BLaER1 (cell line): ENCODE measurements around the gene SYNPO2L.
"Not testable (repeated sequence)": the region's sequence is repeated elsewhere in the genome, so short reads cannot be mapped to it uniquely, and the experiment has no call there.

ENCODE experiments used
- H3K27ac ChIP-seq: shearing (Covaris generic); formaldehyde crosslinking; 2 replicates; pipeline ENCODE4 v1.8.1; 2022
- H3K27me3 ChIP-seq: shearing (Covaris generic); formaldehyde crosslinking; 2 replicates; pipeline ENCODE4 v1.8.1; 2022
- H3K36me3 ChIP-seq: shearing (Covaris generic); formaldehyde crosslinking; 2 replicates; pipeline ENCODE4 v1.8.1; 2022
- H3K4me1 ChIP-seq: shearing (Covaris generic); formaldehyde crosslinking; 2 replicates; pipeline ENCODE4 v1.8.1; 2022
- H3K4me2 ChIP-seq: shearing (Covaris generic); formaldehyde crosslinking; 2 replicates; pipeline ENCODE4 v1.8.1; 2022
- H3K4me3 ChIP-seq: shearing (Covaris generic); formaldehyde crosslinking; 2 replicates; pipeline ENCODE4 v1.8.1; 2022
- H3K9ac ChIP-seq: shearing (Covaris generic); formaldehyde crosslinking; 2 replicates; pipeline ENCODE4 v1.8.1; 2022
- H3K9me3 ChIP-seq: shearing (Covaris generic); formaldehyde crosslinking; 2 replicates; pipeline ENCODE4 v1.8.1; 2022
- H4K20me1 ChIP-seq: shearing (Covaris generic); formaldehyde crosslinking; 2 replicates; pipeline ENCODE4 v1.8.1; 2022
- Cebpa-rat ChIP-seq: shearing (Covaris generic); IDR thresholded peaks from 2 replicates; pipeline ENCODE4 v1.8.1; 2022

The SYNPO2L gene

GRCh38 chr10:73663621-73664020 lies 7.8 kb upstream of the SYNPO2L start:
- not testable (repeated sequence) for H3K9me3 ChIP-seq, H4K20me1 ChIP-seq, H3K9ac ChIP-seq, H3K27ac ChIP-seq, H3K36me3 ChIP-seq, H3K27me3 ChIP-seq, H3K4me3 ChIP-seq, H3K4me2 ChIP-seq
- peaks cover 21% of the 10 kb centered on the region for H3K4me1 ChIP-seq

GRCh38 chr10:73662705-73663104 lies 6.9 kb upstream of the SYNPO2L start:
- peak overlapping the region; percentile 14; the same call in 1 of the 2 replicates for H3K27ac ChIP-seq

GRCh38 chr10:73655257-73655989 lies 406 bp downstream of the SYNPO2L start:
- H3K27me3 ChIP-seq: no peaks in the 10 kb centered on the region
- peak overlapping the region; percentile 50; the same call in 1 of the 2 replicates for H3K4me3 ChIP-seq
- peak overlapping the region; percentile 21; the same call in 1 of the 2 replicates for H3K9ac ChIP-seq
- H3K27ac ChIP-seq: peak overlapping the region; percentile 66
- no peaks in the 10 kb centered on the region for H4K20me1 ChIP-seq
- H3K9me3 ChIP-seq: no peaks in the 10 kb centered on the region
- TF ChIP-seq Cebpa-rat: no peak
- peaks cover 54% of the 10 kb centered on the region for H3K4me1 ChIP-seq
- H3K36me3 ChIP-seq: no peaks in the 10 kb centered on the region
- H3K4me2 ChIP-seq: peak overlapping the region; percentile 93

More at GRCh38 chr10:73662705-73663104, 6.9 kb upstream of the SYNPO2L start:
- not testable (repeated sequence) for H3K9me3 ChIP-seq, H3K27me3 ChIP-seq, H3K36me3 ChIP-seq, H3K4me3 ChIP-seq, H4K20me1 ChIP-seq, H3K9ac ChIP-seq
- peaks cover 21% of the 10 kb centered on the region for H3K4me1 ChIP-seq
- peak overlapping the region; percentile 15 for H3K4me2 ChIP-seq

DNA sequence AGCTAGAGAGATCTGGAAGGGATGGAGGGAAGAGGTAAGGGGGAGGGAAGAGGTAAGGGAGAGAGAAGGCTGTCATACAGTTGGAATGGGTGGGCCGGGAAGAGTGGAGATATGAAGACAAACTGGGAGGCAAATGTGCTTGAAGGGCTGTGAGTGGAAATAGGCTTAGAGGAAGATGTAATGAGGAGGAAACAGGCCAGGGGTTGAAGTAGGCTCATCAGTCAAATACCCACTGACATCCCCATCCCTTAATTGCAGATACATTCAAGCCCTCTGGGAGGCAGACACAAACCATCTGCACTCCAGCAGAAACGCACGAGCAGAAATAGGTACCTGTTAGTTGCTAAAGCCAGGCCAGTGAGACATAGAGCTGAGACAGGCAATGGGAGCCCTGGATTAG lies 2.1 kb downstream of the SYNPO2L start:
- no peaks in the 10 kb centered on the region for H3K36me3 ChIP-seq
- TF ChIP-seq Cebpa-rat: no peak
- H4K20me1 ChIP-seq: no peaks in the 10 kb centered on the region
- H3K27ac ChIP-seq: no peak overlapping the region
- no peak overlapping the region for H3K9ac ChIP-seq
- H3K9me3 ChIP-seq: no peaks in the 10 kb centered on the region
- H3K4me1 ChIP-seq: peaks cover 63% of the 10 kb centered on the region
- H3K4me2 ChIP-seq: peak overlapping the region; percentile 93
- no peaks in the 10 kb centered on the region; the same call in 1 of the 2 replicates for H3K27me3 ChIP-seq
- H3K4me3 ChIP-seq: no peak overlapping the region

DNA sequence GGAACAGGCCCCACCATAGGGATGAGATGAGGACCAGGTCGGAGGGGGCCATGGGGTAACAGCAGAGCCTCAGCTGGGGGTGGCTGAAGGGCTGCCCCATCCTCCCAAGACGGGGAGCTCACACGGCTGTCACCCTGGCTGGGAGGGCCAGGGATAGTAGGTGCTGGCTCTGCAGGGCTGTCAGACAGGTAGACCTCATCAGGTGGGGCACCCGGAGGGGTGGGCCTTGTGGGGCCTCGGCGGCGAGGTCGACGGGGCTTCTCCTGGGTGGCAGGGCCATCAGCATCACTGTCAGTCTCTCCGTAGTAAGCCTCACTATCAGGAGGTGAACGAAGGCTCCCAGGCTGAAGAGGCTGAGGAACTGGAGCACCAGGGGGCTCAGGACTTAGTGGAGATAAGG lies 2.6 kb downstream of the SYNPO2L start:
- Histone ChIP-seq H3K27ac (no peak overlapping the region), H3K27me3 (no peaks in the 10 kb centered on the region; the same call in 1 of the 2 replicates), H3K9me3 (no peaks in the 10 kb centered on the region), H3K4me2 (peak overlapping the region; percentile 93), H4K20me1 (no peaks in the 10 kb centered on the region), H3K4me3 (no peak overlapping the region), H3K4me1 (peaks cover 68% of the 10 kb centered on the region), H3K36me3 (no peaks in the 10 kb centered on the region), H3K9ac (no peak overlapping the region)
- no peak for TF ChIP-seq Cebpa-rat

GRCh38 chr10:73650537-73651331 lies 5.1 kb downstream of the SYNPO2L start:
- no peaks in the 10 kb centered on the region for H3K36me3 ChIP-seq
- no peaks in the 10 kb centered on the region for H4K20me1 ChIP-seq
- H3K4me3 ChIP-seq: peak overlapping the region; percentile 38
- no peaks in the 10 kb centered on the region for H3K9me3 ChIP-seq
- H3K27ac ChIP-seq: peak overlapping the region; percentile 60
- no peak overlapping the region for H3K9ac ChIP-seq
- peak overlapping the region; percentile 85 for H3K4me2 ChIP-seq
- TF ChIP-seq Cebpa-rat: no peak
- H3K4me1 ChIP-seq: peaks cover 78% of the 10 kb centered on the region
- H3K27me3 ChIP-seq: no peaks in the 10 kb centered on the region; the same call in 1 of the 2 replicates

DNA sequence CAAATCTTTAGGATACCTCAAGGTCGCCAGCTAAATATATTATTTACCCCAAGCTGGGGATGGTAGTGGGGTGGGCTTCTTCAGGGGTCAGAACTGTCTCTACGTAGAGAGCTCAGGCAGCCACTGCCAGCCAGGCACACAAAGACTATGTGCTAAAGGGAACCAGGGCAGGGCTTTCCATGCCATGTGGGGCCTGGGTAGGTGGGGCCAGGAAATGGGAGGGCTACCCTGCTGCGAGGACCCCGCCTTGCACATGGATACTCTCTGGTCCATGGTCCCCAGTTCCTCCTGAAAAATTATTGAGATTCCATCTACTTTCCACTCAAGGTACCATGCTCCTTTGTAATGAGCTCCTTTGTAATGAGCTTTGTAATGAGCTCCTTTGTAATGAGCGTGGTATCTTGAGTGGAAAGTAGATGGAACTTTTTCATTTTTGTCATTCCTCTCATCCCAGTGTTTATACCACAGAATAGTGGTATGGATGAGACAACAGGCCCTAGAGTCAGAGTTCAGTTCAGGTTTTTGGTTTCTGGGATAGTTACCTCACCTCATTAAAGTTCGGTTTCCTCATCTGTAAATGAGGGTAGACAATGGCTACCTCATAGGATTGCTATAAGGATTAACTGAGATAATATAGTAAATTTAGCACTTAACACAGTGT lies 5.8 kb downstream of the SYNPO2L start:
- no peaks in the 10 kb centered on the region for H3K36me3 ChIP-seq
- no peaks in the 10 kb centered on the region for H4K20me1 ChIP-seq
- H3K9me3 ChIP-seq: no peaks in the 10 kb centered on the region
- peak overlapping the region; percentile 85 for H3K4me2 ChIP-seq
- no peak overlapping the region for H3K27ac ChIP-seq
- no peak overlapping the region for H3K4me3 ChIP-seq
- no peak for TF ChIP-seq Cebpa-rat
- peaks cover 71% of the 10 kb centered on the region for H3K4me1 ChIP-seq
- H3K27me3 ChIP-seq: no peaks in the 10 kb centered on the region; the same call in 1 of the 2 replicates
- no peak overlapping the region for H3K9ac ChIP-seq

- TF ChIP-seq Cebpa-rat: no peak
- Histone ChIP-seq H3K4me3 (no peak overlapping the region), H3K36me3 (no peaks in the 10 kb centered on the region), H3K4me1 (peaks cover 63% of the 10 kb centered on the region), H3K27ac (no peak overlapping the region), H3K4me2 (peak overlapping the region; percentile 91; the same call in 1 of the 2 replicates), H3K27me3 (no peaks in the 10 kb centered on the region; the same call in 1 of the 2 replicates), H3K9ac (no peak overlapping the region), H3K9me3 (no peaks in the 10 kb centered on the region), H4K20me1 (no peaks in the 10 kb centered on the region)
Measured at GRCh38 chr10:73648975-73649829, 6.6 kb downstream of the SYNPO2L start.
